Muscle of leg (tissue), 11 donors: ENCODE results near the gene RPL22. TPM values are rescaled to one million over a fixed set of nuclear protein-coding genes. Genes with fewer than 3 reads are reported as not detected.
A peak's percentile ranks its signal among the peaks of the same experiment; 100 is the strongest.
"Not testable (repeated sequence)": the region's sequence is repeated elsewhere in the genome, so short reads cannot be mapped to it uniquely, and the experiment has no call there.

ENCODE experiments used
- DNase-seq: peaks from one replicate; pipeline ENCODE4 v3.0.0; 2013
- H3K27ac ChIP-seq: one replicate; pipeline ENCODE4 v1.5.1; 2013; ENCODE audit warnings: mild to moderate bottlenecking, low read length, control low read depth
- H3K27me3 ChIP-seq: one replicate; pipeline ENCODE4 v1.6.1; 2013; ENCODE audit warnings: low read length; ENCODE audit not compliant: control insufficient read depth, insufficient read depth
- H3K36me3 ChIP-seq: one replicate; pipeline ENCODE4 v1.6.1; 2013; ENCODE audit warnings: low read length; ENCODE audit not compliant: control insufficient read depth, insufficient read depth
- H3K4me1 ChIP-seq: one replicate; pipeline ENCODE4 v1.6.1; 2013; ENCODE audit warnings: low read length; ENCODE audit not compliant: control insufficient read depth, insufficient read depth
- H3K4me3 ChIP-seq: one replicate; pipeline ENCODE4 v1.5.1; 2013; ENCODE audit warnings: low read length, control low read depth
- H3K9me3 ChIP-seq: replicated peaks from 2 replicates; pipeline ENCODE4 v1.6.1; 2013; ENCODE audit warnings: low read depth, low read length; ENCODE audit not compliant: control insufficient read depth
- WGBS: methylation state at CpG from one replicate; pipeline ENCODE4 v1.1.5; 2013; ENCODE audit warnings: missing lambda C conversion rate; ENCODE audit not compliant: insufficient coverage; 5-methylcytosine and 5-hydroxymethylcytosine counted together
- polyA plus RNA-seq, 8 donors: library from polyadenylated mRNA; unstranded; fragments of 120-200 nt; gene quantifications; one replicate each; pipeline versions ENCODE4 v1.2.1 to v1.2.3, GENCODE V29; 2013; ENCODE audit warnings: inconsistent platforms in 1 of 8, low replicate concordance in 1 of 8; ENCODE audit not compliant: insufficient read length in 8 of 8, insufficient read depth in 1 of 8
- total RNA-seq: library from RNA; stranded (reverse); fragments of 120-200 nt; gene quantifications from one replicate; pipeline ENCODE4 v1.2.4, GENCODE V29; 2013

RPL22 gene
- total and polyA plus RNA-seq, 9 donors, result 487 to 828 (median 596) TPM

DNA sequence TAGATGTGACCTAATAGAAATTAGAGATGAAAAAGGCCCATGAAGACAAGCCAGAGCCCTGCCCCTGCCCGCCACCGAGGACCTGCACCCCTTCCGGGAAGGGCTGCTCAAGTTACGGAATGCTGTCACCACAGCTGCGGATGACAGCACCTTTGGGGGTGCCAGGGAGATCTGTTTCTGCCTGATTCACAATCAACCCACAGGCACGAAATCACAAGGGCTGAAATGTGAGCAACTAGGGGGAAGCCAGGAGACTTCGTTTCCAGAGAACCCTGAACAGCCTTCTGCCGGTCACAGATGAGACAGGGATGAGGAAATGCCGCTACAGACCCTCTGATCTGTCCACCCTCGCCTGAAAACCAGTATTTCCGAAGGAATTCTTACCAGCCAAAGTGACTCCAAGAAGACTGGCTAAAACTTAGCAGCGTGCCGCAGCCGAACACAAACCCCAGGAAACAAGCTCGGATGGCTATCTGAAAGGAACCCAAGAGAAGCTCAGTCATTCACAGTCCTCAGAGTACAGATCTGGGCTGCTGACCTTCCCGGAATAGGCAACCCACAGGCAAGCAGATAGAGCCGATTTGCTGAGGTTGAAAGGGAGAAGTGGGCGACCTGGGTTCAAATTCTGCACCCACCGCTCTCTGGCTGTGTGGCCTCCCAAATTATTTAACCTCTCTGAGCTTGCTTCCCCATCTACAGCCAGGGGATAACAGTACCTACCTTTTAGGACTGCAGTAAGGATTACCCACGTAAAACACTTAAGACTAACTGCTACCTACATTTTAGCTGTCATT lies 35.3 kb upstream of the RPL22 start:
- peak overlapping the region; percentile 62 for H3K27ac ChIP-seq
- no peaks in the 10 kb centered on the region for H3K9me3 ChIP-seq
- peak overlapping the region; percentile 71 for H3K4me3 ChIP-seq
- H3K27me3 ChIP-seq, result peaks cover 12% of the 10 kb centered on the region
- peaks cover 16% of the 10 kb centered on the region for H3K4me1 ChIP-seq
- DNase-seq, result no peak
- H3K36me3 ChIP-seq, result peaks cover 25% of the 10 kb centered on the region
- WGBS, result 28% methylated on average over 15 of the region's 20 CpGs

DNA sequence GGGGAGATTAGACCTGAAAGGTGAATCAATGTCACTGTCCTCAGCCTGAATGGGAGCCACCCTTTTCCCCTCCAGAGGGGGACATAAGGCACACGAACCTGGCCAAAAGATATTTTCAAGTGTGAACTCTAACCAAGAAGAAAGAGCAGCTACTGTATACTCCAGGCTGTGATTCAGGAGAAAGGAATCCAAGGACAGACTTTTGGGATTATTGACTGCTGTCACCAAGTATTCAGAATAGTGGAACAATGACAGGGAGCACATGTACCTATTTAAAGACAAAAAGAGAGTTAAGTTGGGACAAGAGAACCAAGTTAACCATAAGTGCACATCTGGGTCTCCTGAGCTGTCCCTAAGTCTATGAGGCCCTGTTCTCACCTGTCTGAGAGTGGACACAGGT lies 34.0 kb upstream of the RPL22 start:
- H3K27me3 ChIP-seq, result peaks cover 2% of the 10 kb centered on the region
- H3K27ac ChIP-seq, result no peak overlapping the region
- no peak overlapping the region for H3K4me3 ChIP-seq
- H3K36me3 ChIP-seq, result peaks cover 30% of the 10 kb centered on the region
- peaks cover 16% of the 10 kb centered on the region for H3K4me1 ChIP-seq
- WGBS, result no CpG with 5 or more reads among the region's 1 CpG
- no peak for DNase-seq
- no peaks in the 10 kb centered on the region for H3K9me3 ChIP-seq

- H3K27ac ChIP-seq, result no peak overlapping the region
- no peaks in the 10 kb centered on the region for H3K9me3 ChIP-seq
- DNase-seq, result no peak
- no peak overlapping the region for H3K4me3 ChIP-seq
- H3K27me3 ChIP-seq, result no peaks in the 10 kb centered on the region
- H3K36me3 ChIP-seq, result peaks cover 61% of the 10 kb centered on the region
- peaks cover 24% of the 10 kb centered on the region for H3K4me1 ChIP-seq
- 86% methylated on average over 8 of the region's 8 CpGs for WGBS
Observed at GRCh38 chr1:6225651-6226050, 26.3 kb upstream of the RPL22 start.

- DNase-seq, result no peak
- no peak overlapping the region for H3K4me3 ChIP-seq
- WGBS, result 87% methylated on average over 12 of the region's 15 CpGs
- no peaks in the 10 kb centered on the region for H3K9me3 ChIP-seq
- H3K27ac ChIP-seq, result no peak overlapping the region
- H3K4me1 ChIP-seq, result peaks cover 27% of the 10 kb centered on the region
- H3K36me3 ChIP-seq, result peaks cover 57% of the 10 kb centered on the region
- H3K27me3 ChIP-seq, result no peaks in the 10 kb centered on the region
Observed at GRCh38 chr1:6224718-6225117, 25.3 kb upstream of the RPL22 start.

- 95% methylated on average over 4 of the region's 13 CpGs for WGBS
- Histone ChIP-seq H3K27ac (no peak overlapping the region), H3K4me1 (peaks cover 32% of the 10 kb centered on the region), H3K4me3 (no peak overlapping the region), H3K27me3 (no peaks in the 10 kb centered on the region), H3K36me3 (peaks cover 57% of the 10 kb centered on the region), H3K9me3 (no peaks in the 10 kb centered on the region)
- DNase-seq, result no peak
Observed at GRCh38 chr1:6223617-6224016, 24.2 kb upstream of the RPL22 start.

DNA sequence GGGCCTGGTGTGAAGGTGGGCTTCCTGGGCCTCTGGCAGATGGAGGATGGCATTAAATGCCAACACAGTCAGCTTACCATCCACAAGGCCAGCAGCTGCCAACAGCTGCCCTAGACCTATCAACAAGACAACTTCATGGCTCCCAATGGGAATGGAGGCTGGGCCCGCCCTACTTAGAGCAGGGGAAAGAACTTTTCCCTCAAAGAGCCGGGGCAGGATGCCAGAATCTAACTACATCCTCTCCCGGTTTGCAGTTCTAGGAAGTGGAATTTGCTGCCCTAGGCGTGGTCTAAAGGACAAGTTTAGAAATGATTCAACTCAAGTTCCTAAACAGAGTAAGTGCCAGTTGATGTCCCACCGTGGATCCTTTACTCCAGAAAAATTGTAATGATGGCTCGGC lies 23.2 kb upstream of the RPL22 start:
- peaks cover 36% of the 10 kb centered on the region for H3K4me1 ChIP-seq
- H3K36me3 ChIP-seq, result peaks cover 57% of the 10 kb centered on the region
- H3K9me3 ChIP-seq, result no peaks in the 10 kb centered on the region
- peak; percentile 92 for DNase-seq
- H3K27ac ChIP-seq, result peak overlapping the region; percentile 80
- H3K4me3 ChIP-seq, result no peak overlapping the region
- H3K27me3 ChIP-seq, result no peaks in the 10 kb centered on the region
- 60% methylated on average over 2 of the region's 6 CpGs for WGBS

- 93% methylated on average over 8 of the region's 12 CpGs for WGBS
- H3K27ac ChIP-seq, result peak overlapping the region; percentile 7
- H3K27me3 ChIP-seq, result no peaks in the 10 kb centered on the region
- peaks cover 36% of the 10 kb centered on the region for H3K4me1 ChIP-seq
- H3K36me3 ChIP-seq, result peaks cover 57% of the 10 kb centered on the region
- H3K4me3 ChIP-seq, result no peak overlapping the region
- no peak for DNase-seq
- H3K9me3 ChIP-seq, result no peaks in the 10 kb centered on the region
Observed at GRCh38 chr1:6221210-6221784, 21.9 kb upstream of the RPL22 start.

- WGBS, result 58% methylated on average over 4 of the region's 8 CpGs
- Histone ChIP-seq H3K4me3 (no peak overlapping the region), H3K27me3 (no peaks in the 10 kb centered on the region), H3K36me3 (peaks cover 50% of the 10 kb centered on the region), H3K4me1 (peaks cover 36% of the 10 kb centered on the region), H3K9me3 (no peaks in the 10 kb centered on the region), H3K27ac (no peak overlapping the region)
- no peak for DNase-seq
Observed at GRCh38 chr1:6220236-6220635, 20.8 kb upstream of the RPL22 start.

DNA sequence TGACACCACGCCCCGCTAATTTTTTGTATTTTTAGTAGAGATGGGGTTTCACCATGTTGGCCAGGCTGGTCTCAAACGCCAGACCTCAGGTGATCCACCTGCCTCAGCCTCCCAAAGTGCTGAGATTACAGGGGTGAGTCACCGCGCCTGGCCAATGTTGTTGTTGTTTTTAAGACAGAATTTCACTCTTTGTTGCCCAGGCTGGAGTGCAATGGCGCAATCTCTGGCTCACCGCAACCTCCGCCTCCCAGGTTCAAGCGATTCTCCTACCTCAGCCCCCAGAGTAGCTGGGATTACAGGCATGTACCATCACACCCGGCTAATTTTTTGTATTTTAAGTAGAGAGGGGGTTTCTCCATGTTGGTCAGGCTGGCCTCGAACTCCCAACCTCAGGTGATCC lies 20.2 kb upstream of the RPL22 start:
- not testable (repeated sequence) for H3K4me3 ChIP-seq, H3K27me3 ChIP-seq, DNase-seq, H3K9me3 ChIP-seq, H3K27ac ChIP-seq
- H3K4me1 ChIP-seq, result peaks cover 32% of the 10 kb centered on the region
- WGBS, result 97% methylated on average over 4 of the region's 11 CpGs
- peaks cover 45% of the 10 kb centered on the region for H3K36me3 ChIP-seq

DNA sequence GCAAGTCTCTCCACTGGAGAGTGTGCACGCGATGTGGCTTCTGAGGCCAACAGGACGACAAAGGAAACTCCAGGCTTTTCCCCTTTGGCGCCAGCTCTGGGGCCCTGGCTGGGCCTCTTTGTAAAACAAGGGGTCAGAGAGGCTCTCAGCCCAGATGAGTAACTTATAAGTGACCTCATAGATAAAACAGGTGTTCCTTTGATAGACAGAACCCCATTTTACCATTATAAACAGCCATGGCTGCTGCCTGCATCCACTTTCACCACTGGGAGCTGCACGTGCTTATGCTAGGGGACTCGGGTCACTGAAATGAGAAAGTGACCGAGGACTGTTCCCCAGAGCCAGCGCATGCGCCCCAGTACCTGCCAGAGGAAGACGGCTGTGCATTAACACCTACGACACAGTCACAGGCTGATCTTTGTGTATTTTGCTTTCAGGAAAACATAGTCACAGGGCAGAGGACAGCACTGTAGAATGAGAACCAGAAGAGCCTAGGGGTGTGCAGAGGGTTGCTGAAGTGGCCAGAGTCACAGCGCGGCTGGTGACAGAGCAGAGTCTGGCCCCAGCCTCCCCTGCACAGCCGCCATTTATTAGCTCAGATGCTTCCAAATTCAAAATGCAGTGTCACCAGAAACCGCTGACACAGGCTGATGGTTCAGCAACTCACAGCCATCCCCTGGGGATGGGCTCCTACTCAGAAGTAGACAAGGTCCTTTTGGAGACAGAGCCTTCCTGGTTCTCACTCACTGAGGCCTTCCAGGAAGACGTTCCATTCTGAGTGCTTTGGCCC lies 19.2 kb upstream of the RPL22 start:
- no peak for DNase-seq
- 68% methylated on average over 15 of the region's 16 CpGs for WGBS
- Histone ChIP-seq H3K4me1 (peaks cover 29% of the 10 kb centered on the region), H3K9me3 (no peaks in the 10 kb centered on the region), H3K36me3 (peaks cover 42% of the 10 kb centered on the region), H3K27ac (no peak overlapping the region), H3K27me3 (no peaks in the 10 kb centered on the region), H3K4me3 (no peak overlapping the region)
